ENCODE measurements around the gene RHBDL1. TPM values are rescaled to one million over a fixed set of nuclear protein-coding genes. Genes with fewer than 3 reads are reported as not detected.

The RHBDL1 gene
- total and polyA plus RNA-seq, 9 of the 15 experiments (the other 6 are each of a cell fraction or from before 2014, with no cell fraction given) = 0.03 to 5.6 (median 1.3) TPM; not detected in 1

DNA sequence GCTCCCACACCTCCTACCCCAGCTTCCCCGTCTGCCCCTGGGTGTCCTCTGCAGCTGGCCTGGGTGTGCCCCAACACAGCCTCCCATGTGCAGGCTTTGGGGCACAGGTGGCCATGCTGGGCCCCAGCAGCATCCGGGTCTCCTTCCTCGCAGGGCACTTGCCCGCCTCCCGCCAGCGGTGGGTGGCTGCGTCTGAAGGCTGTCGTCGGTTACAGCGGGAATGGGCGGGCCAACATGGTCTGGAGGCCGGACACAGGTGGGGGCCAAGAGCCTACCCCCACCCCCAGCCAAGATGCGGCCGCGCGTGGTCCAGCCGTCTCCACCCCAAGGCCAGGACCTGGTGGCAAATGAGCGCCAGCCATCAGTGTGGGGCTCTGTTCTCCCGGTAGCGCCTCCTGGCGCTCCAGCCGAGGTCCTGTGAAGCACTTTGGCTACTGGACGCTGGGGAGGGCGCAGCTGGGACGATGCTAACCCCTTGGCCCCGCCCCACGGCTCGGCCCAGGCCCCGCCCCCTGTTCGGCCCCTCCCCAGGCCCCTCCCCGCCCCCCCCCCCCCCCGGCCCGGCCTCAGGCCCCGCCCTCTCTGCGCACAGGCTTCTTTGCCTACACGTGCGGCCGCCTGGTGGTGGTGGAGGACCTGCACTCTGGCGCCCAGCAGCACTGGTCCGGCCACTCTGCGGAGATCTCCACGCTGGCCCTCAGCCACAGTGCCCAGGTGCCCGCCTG, 14.8 kb upstream of the RHBDL1 start (continued):
- TF ChIP-seq POLR3G (IDR thresholded peaks at IDR 0.05; ENCODE audit: extremely low read depth, insufficient read length, insufficient replicate concordance) (no peak), NFXL1 (CRISPR knock-in tag; IDR thresholded peaks at IDR 0.05) (no peak), FIP1L1 (IDR thresholded peaks at IDR 0.05; ENCODE audit: low read depth, low read length, poor library complexity, severe bottlenecking) (peak; percentile 13), MCM2 (IDR thresholded peaks at IDR 0.05; ENCODE audit: low read depth) (no peak), JUN (IDR thresholded peaks at IDR 0.05; ENCODE audit: borderline replicate concordance, low read depth, low read length) (no peak; the same call in 1 of the 2 replicates), JUN (CRISPR knock-in tag; IDR thresholded peaks at IDR 0.05; ENCODE audit: borderline replicate concordance) (no peak), CTBP1 (IDR thresholded peaks at IDR 0.05; ENCODE audit: borderline replicate concordance) (peak; percentile 46; the same call in 1 of the 2 replicates), TAF1 (IDR thresholded peaks at IDR 0.05; ENCODE audit: control insufficient read depth, extremely low read depth, insufficient read depth, low read length, severe bottlenecking) (peak; percentile 29), ATF7 (IDR thresholded peaks at IDR 0.05) (0 out of 2 replicates have a peak, but pooled peaks have one; percentile 7), RAD21 (CRISPR knock-in tag; conservative IDR thresholded peaks at IDR 0.05 in 1 of 2, IDR thresholded peaks at IDR 0.05 in 1 of 2) (peak; percentile 64 to 69), CBX1 (IDR thresholded peaks at IDR 0.05; ENCODE audit: low read depth) (0 out of 2 replicates have a peak, but pooled peaks have one; percentile 54), MAZ (CRISPR knock-in tag; conservative IDR thresholded peaks at IDR 0.05 in 1 of 2, IDR thresholded peaks at IDR 0.05 in 1 of 2) (peak; percentile 48 to 93; a peak in 2 of 4 replicates), HLTF (IDR thresholded peaks at IDR 0.05) (no peak), MLLT1 (IDR thresholded peaks at IDR 0.05) (no peak), STAT6 (CRISPR knock-in tag; IDR thresholded peaks at IDR 0.05) (no peak), RBBP5 (IDR thresholded peaks at IDR 0.05; ENCODE audit: borderline replicate concordance, insufficient read depth, low read length, poor library complexity, severe bottlenecking) (no peak), ILF3 (IDR thresholded peaks at IDR 0.05; ENCODE audit: borderline replicate concordance) (no peak), STAT5B (CRISPR knock-in tag; IDR thresholded peaks at IDR 0.05) (no peak), ZNF764 (CRISPR knock-in tag; IDR thresholded peaks at IDR 0.05; ENCODE audit: low read depth) (peak; percentile 67; the same call in 1 of the 2 replicates), HNRNPL (IDR thresholded peaks at IDR 0.05; ENCODE audit: low read depth, low read length) (peak; percentile 92), SIN3A (IDR thresholded peaks at IDR 0.05; ENCODE audit: borderline replicate concordance in 2 of 2, control insufficient read depth in 1 of 2, low read depth in 2 of 2, low read length in 2 of 2) (peak in 1 of 2 experiments; percentile 57; a peak in 1 of 4 replicates), ZNF586 (CRISPR knock-in tag; conservative IDR thresholded peaks at IDR 0.05) (no peak), LCOR (CRISPR knock-in tag; IDR thresholded peaks at IDR 0.05) (peak; percentile 20; the same call in 1 of the 2 replicates), MAFF (IDR thresholded peaks at IDR 0.05; ENCODE audit: low read length) (no peak)

All from K562 (cell line).